GM13976 (cell line): ENCODE measurements around the gene RPTN.

ENCODE experiments used
- DNase-seq: peaks from one replicate; pipeline ENCODE4 v3.0.0; 2012; ENCODE audit warnings: low spot score
- CTCF ChIP-seq: IDR thresholded peaks from 2 replicates; pipeline ENCODE4 v1.5.1; 2012; ENCODE audit warnings: borderline replicate concordance, mild to moderate bottlenecking; ENCODE audit not compliant: insufficient read depth; ENCODE audit errors: extremely low read depth, missing control alignments, control extremely low read depth
- in situ Hi-C: fragments of 300-500 bp; cut with MboI; formaldehyde crosslinking; loops from one replicate; pipeline ENCODE4 v1.12.0; 2022; ENCODE audit warnings: low sequenced_read_pairs, mixed read lengths, inconsistent platforms; ENCODE audit not compliant: unreplicated experiment

Gene RPTN

GRCh38 chr1:152159144-152159543 is at the start of gene RPTN:
TSS of gene RPTN (minus strand) at chr1:152159228. CDS start at chr1:152157889, 1,339 bp downstream.
- TF ChIP-seq CTCF: no peak
- in situ Hi-C loops: no loop called here
- no peak for DNase-seq

- in situ Hi-C loops: no loop called here
- no peak for TF ChIP-seq CTCF
- no peak for DNase-seq
Observed at GRCh38 chr1:152198982-152199381, 40.0 kb upstream of the RPTN start.

GRCh38 chr1:152197361-152197941 is 38.4 kb upstream of the RPTN start:
- in situ Hi-C loops: no loop called here
- no peak for DNase-seq
- TF ChIP-seq CTCF: no peak

DNA sequence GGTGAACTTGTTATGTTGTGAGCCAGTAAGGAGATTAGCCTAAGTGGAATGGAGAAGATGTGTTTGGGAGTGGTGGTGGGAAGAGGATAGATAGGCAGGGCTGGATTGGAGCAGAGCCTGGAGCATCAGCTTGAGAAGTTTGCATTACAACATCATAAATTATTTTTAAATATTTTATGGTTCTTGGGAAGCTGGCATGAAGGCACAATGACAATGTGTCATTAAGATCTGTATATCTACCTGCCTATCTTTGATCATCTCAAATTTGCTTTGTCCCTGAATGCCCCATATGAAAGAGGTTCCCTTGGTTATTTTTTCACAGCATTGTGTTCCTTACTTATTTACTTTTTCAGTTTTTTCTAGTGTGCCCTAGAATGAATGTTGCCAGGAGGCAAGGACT is 32.7 kb upstream of the RPTN start:
- TF ChIP-seq CTCF: no peak
- in situ Hi-C loops: no loop called here
- DNase-seq: no peak

DNA sequence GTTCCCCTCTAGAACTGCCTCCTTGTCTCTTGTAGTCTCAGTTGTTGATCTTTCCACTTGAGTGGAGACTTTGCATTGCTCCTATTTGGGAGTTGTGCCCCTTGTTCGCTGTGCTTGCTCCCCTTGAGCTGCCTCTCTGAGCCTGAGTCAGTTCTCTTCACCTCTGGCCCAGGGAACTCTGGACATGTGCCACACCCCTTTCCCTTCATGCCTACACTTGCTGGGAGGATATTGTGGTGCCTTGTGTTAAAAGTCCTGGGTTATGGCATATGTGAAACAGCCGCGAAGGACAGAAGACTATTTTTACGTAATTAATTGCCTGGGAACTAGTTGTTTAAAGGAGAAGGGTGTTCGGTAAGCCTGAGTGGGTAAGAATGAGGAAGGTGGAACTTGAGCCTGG is 32.2 kb upstream of the RPTN start:
- TF ChIP-seq CTCF: no peak
- in situ Hi-C loops: no loop called here
- DNase-seq: no peak

DNA sequence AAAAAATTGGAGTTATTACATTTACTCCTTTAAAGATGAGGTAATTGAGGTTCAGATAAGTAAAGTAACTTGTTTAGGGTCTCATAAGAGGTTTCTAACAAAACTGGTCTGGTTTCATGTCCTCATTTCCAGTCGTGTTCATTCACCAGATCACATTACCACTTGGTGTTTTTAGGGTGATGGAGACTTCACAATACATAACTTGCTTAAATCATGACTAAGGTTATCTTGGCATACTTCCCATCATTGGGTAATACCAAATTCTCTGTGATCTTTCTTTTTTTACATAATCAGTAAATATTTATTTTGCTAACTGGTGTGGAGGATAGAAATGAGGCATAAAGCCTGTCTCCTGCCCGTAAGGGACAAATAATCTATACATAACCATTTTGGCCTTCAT is 31.6 kb upstream of the RPTN start:
- no peak for DNase-seq
- no peak for TF ChIP-seq CTCF
- in situ Hi-C loops: no loop called here
